GM21360 (cell line): ENCODE data around the gene NUP188.
"Not testable (repeated sequence)": the region's sequence is repeated elsewhere in the genome, so short reads cannot be mapped to it uniquely, and the experiment has no call there.

ENCODE experiments used
- ATAC-seq: cut with Tn5 transposase; IDR thresholded peaks from one replicate; pipeline ENCODE4 v1.9.1; 2021; ENCODE audit warnings: mild to moderate bottlenecking, moderate library complexity; ENCODE audit not compliant: unreplicated experiment

Gene NUP188

DNA sequence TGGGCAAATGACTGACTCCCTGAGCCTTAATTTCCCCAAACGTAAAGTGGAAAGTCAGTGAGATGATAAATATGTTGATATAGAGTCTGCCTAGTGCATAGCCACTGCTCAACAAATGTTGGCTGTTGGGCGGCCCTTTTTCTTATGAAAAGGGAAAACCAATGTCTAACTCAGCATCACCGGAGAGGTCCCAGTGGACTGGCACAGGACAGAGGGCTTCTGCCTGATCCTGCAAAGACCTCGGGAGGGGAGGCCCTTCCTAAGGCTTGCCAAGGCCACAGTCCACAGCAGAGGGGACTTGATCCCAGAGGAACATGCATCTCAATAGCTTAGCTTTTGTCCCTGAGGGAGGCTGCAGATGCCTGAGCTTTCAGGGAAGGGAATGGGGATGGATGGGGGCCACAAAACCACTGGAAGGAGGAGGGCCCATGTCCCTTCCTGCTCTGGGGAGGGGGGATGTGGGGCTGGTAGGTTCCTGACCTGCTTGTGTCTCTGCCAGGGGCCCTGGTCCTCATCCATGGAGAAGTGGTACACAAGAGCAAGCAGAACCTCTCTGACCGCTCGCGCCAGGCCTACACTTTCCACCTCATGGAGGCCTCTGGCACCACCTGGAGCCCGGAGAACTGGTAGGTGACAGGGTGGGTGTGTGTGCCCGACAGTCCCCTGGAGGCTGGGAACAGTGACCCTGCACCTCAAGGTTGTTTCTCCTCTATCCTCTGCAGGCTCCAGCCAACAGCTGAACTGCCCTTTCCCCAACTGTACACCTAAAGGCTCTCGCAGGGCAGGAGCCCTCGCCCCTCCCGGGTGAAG is 6.3 kb upstream of the NUP188 start:
- no peak for ATAC-seq

DNA sequence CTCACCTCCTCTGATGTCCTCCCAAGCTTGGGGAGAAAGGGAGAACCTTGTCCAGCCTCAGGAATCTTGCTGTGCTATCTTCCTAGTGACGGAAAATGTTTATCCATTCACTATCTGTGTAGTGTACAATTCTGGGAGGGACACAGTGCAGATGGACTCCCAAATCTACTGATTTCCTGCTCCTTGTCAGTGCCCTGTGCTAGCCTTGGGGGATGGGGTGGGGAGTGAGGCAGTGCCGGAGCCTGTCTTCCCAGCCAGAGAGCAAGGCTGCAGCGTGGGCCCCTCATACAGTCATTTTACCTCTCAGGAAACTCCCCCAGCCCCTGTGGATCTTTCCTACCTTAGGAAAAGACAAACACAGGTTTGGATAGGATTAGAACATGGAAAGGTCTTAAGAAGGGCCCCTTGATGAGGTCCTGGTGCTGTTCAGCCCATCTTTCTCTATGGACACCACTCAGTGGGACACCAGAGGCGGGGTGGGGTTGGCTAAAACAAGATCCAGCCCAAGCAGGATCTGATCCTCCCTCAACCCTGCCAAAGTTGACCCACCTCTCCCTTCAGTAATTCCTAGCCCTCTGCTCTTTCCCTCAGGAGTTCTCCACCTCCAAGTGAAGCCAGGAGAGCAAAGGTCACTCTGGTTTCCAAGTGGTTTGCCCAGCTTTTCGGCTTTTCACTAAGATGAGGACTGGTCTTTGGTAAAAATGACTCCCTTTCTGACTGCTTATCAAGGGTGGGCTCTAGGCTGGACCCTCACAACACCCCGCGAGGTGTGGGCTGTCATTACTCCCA is 3.5 kb upstream of the NUP188 start:
- ATAC-seq: no peak

- not testable (repeated sequence) for ATAC-seq
Observed at GRCh38 chr9:128944966-128945365, 2.5 kb upstream of the NUP188 start.

DNA sequence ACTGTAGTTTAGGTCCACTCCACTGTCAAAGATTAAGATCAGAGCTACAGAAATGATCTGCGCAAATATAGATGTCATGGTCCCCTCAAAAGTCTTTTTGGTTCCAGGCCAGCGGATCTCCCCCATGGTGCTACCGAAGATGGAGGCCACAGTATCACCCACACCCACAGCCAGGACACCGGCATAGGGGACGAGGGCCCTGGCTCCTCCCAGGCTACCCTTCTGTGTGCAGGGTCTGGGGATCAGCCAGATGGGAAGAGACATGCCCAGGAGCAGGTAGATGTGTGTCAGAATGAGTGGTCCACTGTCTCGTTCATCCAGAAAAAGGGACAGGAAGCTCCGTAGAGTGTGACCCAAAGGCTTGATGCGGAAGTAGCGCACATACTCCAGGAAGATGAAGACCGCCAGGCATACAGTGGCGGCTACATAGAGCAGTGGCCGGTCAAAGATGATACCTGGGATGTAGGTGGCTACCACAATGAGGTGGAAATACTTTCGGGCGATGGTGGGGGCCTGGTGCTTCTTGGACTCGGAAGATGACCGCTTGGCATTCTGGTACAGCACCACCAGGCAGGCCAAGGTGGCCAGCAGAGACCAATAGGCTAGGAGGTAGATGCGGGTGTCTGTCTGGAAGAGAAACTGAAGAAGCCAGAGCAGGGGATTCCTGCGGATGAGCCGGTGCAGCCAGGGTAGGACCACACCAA is 1.5 kb upstream of the NUP188 start:
- ATAC-seq: no peak

DNA sequence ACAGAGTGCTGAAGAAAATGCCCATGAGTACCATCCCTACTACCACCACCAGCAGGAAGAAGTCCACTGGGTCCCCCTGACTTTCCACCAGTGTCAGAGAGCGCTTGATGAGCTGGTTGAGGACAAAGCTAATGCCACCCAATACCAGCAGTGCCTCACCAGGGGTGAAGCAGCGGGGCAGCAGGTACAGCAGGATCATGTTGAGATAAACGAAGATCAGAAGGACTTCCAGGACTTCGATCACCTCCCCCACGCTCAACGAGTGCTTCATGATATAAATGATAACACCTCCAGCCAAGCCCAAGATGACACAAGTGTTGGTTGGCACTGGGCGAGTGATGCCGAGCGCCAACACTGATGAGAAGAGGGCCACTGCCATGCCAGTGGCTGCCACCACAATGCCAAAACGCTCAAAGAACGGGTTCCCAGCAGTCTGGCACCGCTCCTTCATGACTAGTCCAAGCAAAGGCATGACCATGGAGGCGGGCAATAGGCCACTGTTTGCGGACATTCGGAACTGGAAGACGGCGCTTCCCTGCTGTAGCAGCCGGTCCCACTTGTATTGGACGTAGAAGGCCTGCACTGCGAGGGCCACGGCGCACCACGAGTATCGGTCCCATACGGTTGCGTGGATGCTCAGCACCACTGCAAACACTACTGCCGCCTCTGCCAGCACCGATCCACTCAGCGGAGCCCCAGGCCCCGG is 775 bp upstream of the NUP188 start:
- peak; percentile 19 for ATAC-seq

- ATAC-seq: no peak
Observed at GRCh38 chr9:128947277-128947526, 297 bp upstream of the NUP188 start.

DNA sequence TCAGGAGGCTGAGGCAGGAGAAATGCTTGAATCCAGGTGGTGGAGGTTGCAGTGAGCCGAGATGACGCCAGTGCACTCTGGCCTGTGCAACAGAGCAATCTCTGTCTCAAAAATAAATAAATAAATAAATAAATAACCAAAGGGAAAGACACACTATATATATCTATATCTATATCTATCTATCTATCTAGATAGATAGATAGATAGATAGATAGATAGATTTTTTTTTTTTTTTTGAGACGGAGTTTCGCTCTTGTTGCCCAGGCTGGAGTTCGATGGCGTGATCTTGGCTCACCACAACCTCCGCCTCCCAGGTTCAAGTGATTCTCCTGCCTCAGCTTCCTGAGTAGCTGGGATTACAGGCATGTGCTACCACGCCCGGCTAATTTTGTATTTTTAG is 13.9 kb downstream of the NUP188 start:
- ATAC-seq: not testable (repeated sequence)

DNA sequence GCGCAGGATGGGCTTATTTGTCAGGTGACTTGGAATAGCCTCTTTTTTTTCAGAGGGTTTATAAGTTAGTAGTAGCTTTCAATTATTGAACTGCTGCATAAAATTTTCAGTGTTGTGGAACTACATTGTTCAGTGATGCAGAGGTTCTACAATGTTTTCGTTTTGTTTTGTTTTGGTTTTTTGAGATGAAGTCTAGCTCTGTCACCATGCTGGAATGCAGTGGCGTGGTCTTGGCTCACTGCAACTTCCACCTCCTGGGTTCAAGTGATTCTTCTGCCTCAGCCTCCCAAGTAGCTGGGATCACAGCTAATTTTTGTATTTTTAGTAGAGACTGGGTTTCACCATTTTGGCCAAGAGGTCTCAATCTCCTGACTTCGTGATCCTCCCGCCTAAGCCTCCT is 22.0 kb downstream of the NUP188 start:
- ATAC-seq: no peak

DNA sequence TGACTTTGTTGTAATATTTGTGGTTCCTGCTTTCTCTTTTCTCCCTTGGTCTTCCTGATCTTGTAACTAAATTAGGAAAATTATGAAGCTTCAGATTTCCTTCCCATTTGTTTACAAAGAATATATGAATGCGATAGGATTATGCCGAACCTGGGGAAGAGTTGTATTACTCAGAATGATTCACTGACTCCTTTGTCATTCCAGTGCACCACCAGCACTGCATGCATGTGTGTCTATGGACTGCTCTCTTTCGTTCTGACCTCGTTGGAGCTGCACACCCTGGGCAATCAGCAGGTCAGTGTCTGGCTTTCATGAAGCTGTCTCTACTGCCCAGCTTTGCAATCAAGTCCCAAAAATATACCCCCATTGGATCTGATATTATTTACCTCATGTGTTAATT is 25.5 kb downstream of the NUP188 start:
- ATAC-seq: no peak

DNA sequence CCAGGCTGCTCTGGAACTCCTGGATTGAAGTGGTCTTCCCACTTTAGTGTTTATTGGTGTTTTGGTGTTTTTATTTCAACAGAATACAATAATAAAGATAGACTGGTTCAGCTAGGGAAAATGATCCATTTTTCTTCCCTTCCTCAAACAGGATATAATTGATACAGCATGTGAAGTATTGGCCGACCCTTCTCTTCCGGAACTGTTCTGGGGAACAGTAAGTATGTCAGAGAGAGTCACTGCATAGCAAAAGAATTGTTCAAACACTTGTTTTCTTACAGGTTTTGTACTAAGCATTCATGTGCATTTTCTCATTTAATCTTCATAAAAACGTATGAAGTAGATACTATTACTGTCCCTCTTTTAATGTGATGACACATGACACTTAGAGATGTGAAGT is 31.6 kb downstream of the NUP188 start:
- ATAC-seq: no peak

GRCh38 chr9:128983536-128983935 is 36.0 kb downstream of the NUP188 start:
- no peak for ATAC-seq

DNA sequence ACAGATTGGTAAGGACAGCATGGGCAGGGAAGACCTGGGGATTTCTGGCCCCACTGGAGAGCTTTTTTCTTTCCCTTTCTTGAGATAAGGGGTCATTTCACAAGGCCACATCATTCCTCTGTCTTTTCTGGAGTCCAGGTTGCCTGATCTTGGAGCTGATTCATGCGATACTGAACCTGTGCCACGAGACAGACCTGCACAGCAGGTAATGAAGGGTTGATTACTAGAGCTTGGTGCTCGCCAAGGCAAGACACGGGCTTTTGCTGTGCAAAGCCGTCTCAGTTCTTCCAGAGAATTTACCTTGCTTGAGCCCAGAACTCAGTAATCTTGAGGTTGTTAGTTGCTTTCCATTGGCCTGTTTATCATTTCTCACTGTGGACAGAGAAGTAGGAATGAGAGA is 39.2 kb downstream of the NUP188 start:
- no peak for ATAC-seq

- no peak for ATAC-seq
Observed at GRCh38 chr9:128987805-128988204, 40.3 kb downstream of the NUP188 start.

DNA sequence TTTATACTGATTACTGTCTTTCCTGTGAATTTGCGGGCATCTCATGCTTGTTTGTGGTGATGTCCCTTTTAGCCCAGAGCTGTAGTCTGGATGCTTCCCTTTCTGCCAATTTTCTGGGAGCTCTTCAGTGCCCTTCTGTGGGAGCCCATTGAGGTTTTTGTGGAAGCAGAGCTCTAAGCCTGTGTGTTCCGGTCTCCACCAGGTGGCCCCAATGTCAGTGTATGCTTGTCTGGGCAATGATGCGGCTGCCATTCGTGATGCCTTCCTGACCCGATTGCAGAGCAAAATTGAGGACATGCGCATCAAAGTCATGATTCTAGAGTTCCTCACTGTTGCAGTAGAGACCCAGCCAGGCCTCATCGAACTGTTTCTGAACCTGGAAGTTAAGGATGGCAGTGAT is 45.5 kb downstream of the NUP188 start:
- ATAC-seq: no peak

- ATAC-seq: no peak
Observed at GRCh38 chr9:128995791-128996190, 48.3 kb downstream of the NUP188 start.

- ATAC-seq: no peak
Observed at GRCh38 chr9:128998462-128998861, 51.0 kb downstream of the NUP188 start.

- no peak for ATAC-seq
Observed at GRCh38 chr9:128999581-129000206, 52.2 kb downstream of the NUP188 start.

DNA sequence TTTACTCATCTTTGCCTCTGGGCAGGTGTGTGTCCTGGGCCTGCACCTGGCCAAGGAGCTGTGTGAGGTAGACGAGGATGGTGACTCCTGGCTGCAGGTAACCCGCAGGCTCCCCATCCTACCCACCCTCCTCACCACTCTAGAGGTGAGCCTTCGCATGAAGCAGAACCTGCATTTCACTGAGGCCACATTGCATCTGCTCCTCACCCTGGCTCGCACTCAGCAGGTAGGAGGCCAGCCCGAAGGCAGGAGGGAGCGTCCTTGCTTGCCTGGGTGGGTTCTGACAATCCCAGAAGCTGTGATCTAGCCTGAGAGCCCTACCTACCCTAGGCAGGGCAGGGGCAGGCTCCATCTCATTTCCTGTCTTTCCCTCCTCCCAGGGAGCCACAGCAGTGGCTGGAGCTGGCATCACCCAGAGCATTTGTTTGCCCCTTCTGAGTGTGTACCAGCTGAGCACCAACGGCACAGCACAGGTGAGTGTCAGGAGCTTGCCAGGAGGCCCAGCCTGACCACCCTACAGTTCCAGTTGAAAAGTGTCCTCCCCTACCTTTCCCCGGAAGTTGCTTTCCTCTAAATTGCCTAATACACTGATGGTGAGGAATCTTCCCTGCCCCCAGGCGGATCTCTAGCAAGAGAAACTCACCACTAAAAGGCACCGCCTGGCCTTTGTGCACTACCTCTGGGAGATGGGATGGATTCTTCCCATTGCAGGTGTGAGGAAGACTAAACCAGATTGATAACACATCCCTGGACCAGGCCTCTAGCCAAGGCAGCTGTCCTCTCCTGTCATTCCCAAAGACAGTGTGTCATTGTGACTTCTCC is 54.2 kb downstream of the NUP188 start:
- no peak for ATAC-seq

GRCh38 chr9:129002992-129003391 is 55.5 kb downstream of the NUP188 start:
- no peak for ATAC-seq

- ATAC-seq: not testable (repeated sequence)
Observed at GRCh38 chr9:129004173-129004572, 56.7 kb downstream of the NUP188 start.
